WTC11 (cell line): Measurements from ENCODE around the gene KLF11. TPM values are rescaled to one million over a fixed set of nuclear protein-coding genes. Genes with fewer than 3 reads are reported as not detected.

Source experiments
- ATAC-seq: fragments of 200-7000 bp; cut with Tn5 transposase; 2 replicates; pipeline ENCODE4 v1.10.0; 2021; ENCODE audit warnings: mild to moderate bottlenecking, moderate library complexity
- CTCF ChIA-PET: fragments of 300-600 bp; sonication (Branson Sonifier 250); formaldehyde crosslinking; loops from one replicate; lab custom pipeline; 2021; ENCODE audit warnings: antibody characterized with exemption; lab: Charles Lee
- POLR2A ChIA-PET: fragments of 350-600 bp; sonication (Branson Sonifier 250); formaldehyde crosslinking; loops from one replicate; lab custom pipeline; 2021; ENCODE audit warnings: antibody characterized with exemption; lab: Charles Lee
- DNase-seq: peaks from one replicate; pipeline ENCODE4 v3.0.0; 2021; ENCODE audit warnings: low spot score
- H3K27ac Mint-ChIP-seq: 2 replicates; pipeline ENCODE4 v1.8.0; 2021; ENCODE audit warnings: mixed read lengths
- H3K27me3 Mint-ChIP-seq: 2 replicates; pipeline ENCODE4 v1.8.0; 2021; ENCODE audit warnings: low read depth, mild to moderate bottlenecking, moderate library complexity, mixed read lengths
- H3K36me3 Mint-ChIP-seq: 2 replicates; pipeline ENCODE4 v1.8.0; 2021; ENCODE audit warnings: mixed read lengths
- H3K4me1 Mint-ChIP-seq: 2 replicates; pipeline ENCODE4 v1.8.0; 2022; ENCODE audit warnings: mixed read lengths
- H3K4me3 Mint-ChIP-seq: 2 replicates; pipeline ENCODE4 v1.8.0; 2021; ENCODE audit warnings: mild to moderate bottlenecking, moderate library complexity, mixed read lengths
- H3K9me3 Mint-ChIP-seq: 2 replicates; pipeline ENCODE4 v1.8.0; 2021; ENCODE audit warnings: mixed read lengths
- ELF4 ChIP-seq: sonication (generic); formaldehyde crosslinking; IDR thresholded peaks from 2 replicates; pipeline ENCODE4 v1.8.1; 2022; ENCODE audit warnings: low read depth, mild to moderate bottlenecking, moderate library complexity, missing genetic modification reagents
- ETV6 ChIP-seq: sonication (generic); formaldehyde crosslinking; IDR thresholded peaks from 2 replicates; pipeline ENCODE4 v1.8.1; 2022; ENCODE audit warnings: mild to moderate bottlenecking, missing genetic modification reagents
- JUN ChIP-seq: sonication (generic); formaldehyde crosslinking; IDR thresholded peaks from 2 replicates; pipeline ENCODE4 v1.8.0; 2023; ENCODE audit warnings: mild to moderate bottlenecking, missing genetic modification reagents
- MXD4 ChIP-seq: fragments of 250-450 bp; sonication (Bioruptor Pico); IDR thresholded peaks from 2 replicates; pipeline ENCODE4 v1.8.0; 2021; ENCODE audit warnings: mild to moderate bottlenecking, moderate library complexity, borderline replicate concordance
- NFE2L1 ChIP-seq: sonication (generic); formaldehyde crosslinking; IDR thresholded peaks from 2 replicates; pipeline ENCODE4 v1.8.1; 2023; ENCODE audit warnings: missing genetic modification reagents
- ZNF121 ChIP-seq: sonication (generic); formaldehyde crosslinking; IDR thresholded peaks from 2 replicates; pipeline ENCODE4 v1.8.0; 2023; ENCODE audit warnings: missing genetic modification reagents
- ZNF138 ChIP-seq: sonication (generic); formaldehyde crosslinking; conservative IDR thresholded peaks from 2 replicates; pipeline ENCODE4 v1.8.1; 2022; ENCODE audit warnings: mild to moderate bottlenecking, moderate library complexity, missing genetic modification reagents
- total RNA-seq: library from RNA; stranded (reverse); gene quantifications from 3 replicates; pipeline ENCODE4 v1.2.3, GENCODE V29; 2021
- TF ChIP-seq, protein P1 (sequence below): sonication (generic); formaldehyde crosslinking; IDR thresholded peaks from 2 replicates; pipeline ENCODE4 v1.8.1; 2022; ENCODE audit warnings: missing genetic modification reagents, borderline replicate concordance
- TF ChIP-seq, protein P2 (sequence below): sonication (generic); formaldehyde crosslinking; IDR thresholded peaks from 2 replicates; pipeline ENCODE4 v1.8.1; 2023; ENCODE audit warnings: mild to moderate bottlenecking, missing genetic modification reagents, moderate library complexity
- TF ChIP-seq, protein P3 (sequence below): sonication (generic); formaldehyde crosslinking; IDR thresholded peaks from 2 replicates; pipeline ENCODE4 v1.8.1; 2023; ENCODE audit warnings: mild to moderate bottlenecking, missing genetic modification reagents, borderline replicate concordance
- TF ChIP-seq, protein P4 (sequence below): sonication (generic); formaldehyde crosslinking; IDR thresholded peaks from 2 replicates; pipeline ENCODE4 v1.8.0; 2023; ENCODE audit warnings: mild to moderate bottlenecking, missing genetic modification reagents

KLF11 gene
- total RNA-seq, 1 experiment from 2014 or later, result 8.8 TPM

DNA sequence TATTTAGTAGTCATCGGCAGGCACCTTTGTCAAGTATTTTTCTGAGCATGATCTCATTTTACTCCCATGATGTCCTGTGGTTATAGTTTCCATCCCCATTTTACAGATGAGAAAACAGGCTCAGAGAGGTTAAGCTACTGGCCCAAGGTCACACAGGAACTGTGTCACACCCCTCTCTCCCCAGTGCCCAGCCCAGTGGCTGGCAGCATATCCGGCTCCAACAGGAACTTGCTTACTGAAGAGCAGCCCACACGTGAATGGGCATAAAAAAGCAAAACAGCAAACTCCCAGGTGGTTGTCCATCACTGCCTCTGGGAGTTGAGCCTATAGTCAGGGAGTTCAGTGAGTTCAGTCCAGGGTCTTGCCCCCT is 8.3 kb upstream of the KLF11 start:
- H3K4me3 Mint-ChIP-seq, result no peak overlapping the region
- H3K27me3 Mint-ChIP-seq, result no peaks in the 10 kb centered on the region
- ChIA-PET CTCF (interaction anchor here (1.1 to 3.9 kb wide), 4 partner anchors 13 to 63 kb away, joined by 5 to 23 read pairs (median 12); no protein-coding TSS in a partner anchor), POLR2A (no interaction called here)
- H3K36me3 Mint-ChIP-seq, result no peaks in the 10 kb centered on the region
- ATAC-seq (no peak), DNase-seq (no peak)
- H3K9me3 Mint-ChIP-seq, result no peaks in the 10 kb centered on the region
- peaks cover 5% of the 10 kb centered on the region for H3K4me1 Mint-ChIP-seq
- no peak for TF ChIP-seq ZNF138 (CRISPR knock-in tag)
- no peak for TF ChIP-seq MXD4
- TF ChIP-seq, protein P1, sequence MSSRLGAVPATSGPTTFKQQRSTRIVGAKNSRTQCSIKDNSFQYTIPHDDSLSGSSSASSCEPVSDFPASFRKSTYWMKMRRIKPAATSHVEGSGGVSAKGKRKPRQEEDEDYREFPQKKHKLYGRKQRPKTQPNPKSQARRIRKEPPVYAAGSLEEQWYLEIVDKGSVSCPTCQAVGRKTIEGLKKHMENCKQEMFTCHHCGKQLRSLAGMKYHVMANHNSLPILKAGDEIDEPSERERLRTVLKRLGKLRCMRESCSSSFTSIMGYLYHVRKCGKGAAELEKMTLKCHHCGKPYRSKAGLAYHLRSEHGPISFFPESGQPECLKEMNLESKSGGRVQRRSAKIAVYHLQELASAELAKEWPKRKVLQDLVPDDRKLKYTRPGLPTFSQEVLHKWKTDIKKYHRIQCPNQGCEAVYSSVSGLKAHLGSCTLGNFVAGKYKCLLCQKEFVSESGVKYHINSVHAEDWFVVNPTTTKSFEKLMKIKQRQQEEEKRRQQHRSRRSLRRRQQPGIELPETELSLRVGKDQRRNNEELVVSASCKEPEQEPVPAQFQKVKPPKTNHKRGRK (CRISPR knock-in tag), result no peak
- no peak for TF ChIP-seq ETV6 (CRISPR knock-in tag)
- TF ChIP-seq, protein P2, sequence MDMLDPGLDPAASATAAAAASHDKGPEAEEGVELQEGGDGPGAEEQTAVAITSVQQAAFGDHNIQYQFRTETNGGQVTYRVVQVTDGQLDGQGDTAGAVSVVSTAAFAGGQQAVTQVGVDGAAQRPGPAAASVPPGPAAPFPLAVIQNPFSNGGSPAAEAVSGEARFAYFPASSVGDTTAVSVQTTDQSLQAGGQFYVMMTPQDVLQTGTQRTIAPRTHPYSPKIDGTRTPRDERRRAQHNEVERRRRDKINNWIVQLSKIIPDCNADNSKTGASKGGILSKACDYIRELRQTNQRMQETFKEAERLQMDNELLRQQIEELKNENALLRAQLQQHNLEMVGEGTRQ (CRISPR knock-in tag), result no peak
- no peak for TF ChIP-seq JUN (CRISPR knock-in tag)
- TF ChIP-seq ZNF121 (CRISPR knock-in tag), result no peak
- no peak overlapping the region for H3K27ac Mint-ChIP-seq

DNA sequence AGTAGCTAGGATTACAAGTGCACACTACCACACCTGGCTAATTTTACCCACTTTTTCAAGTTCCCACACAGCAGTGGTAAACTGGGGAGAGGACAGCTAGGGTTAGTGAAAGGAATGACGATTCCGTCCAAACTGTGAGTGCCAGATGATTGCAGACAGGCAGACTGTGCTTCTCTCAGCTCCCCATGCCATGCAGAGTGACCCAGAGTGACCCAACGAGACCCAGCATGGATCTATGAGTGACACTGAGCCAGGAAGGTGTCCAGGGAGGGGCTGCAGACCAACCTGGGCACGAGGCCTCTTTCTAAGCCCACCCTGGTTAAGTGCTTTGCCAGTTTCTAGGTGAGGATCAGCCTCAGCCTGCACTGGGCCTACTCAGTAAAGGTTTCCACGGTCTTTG is 7.7 kb upstream of the KLF11 start:
- Mint-ChIP-seq H3K36me3 (no peaks in the 10 kb centered on the region), H3K9me3 (no peaks in the 10 kb centered on the region), H3K4me3 (no peak overlapping the region), H3K4me1 (no peaks in the 10 kb centered on the region), H3K27me3 (peaks cover 4% of the 10 kb centered on the region; the same call in 1 of the 2 replicates), H3K27ac (no peak overlapping the region)
- CTCF ChIA-PET, result interaction anchor here (0.6 to 3.9 kb wide), 9 partner anchors 12 to 165 kb away, joined by 3 to 23 read pairs (median 4); no protein-coding TSS in a partner anchor
- ATAC-seq (no peak), DNase-seq (no peak)
- TF ChIP-seq, protein P3, sequence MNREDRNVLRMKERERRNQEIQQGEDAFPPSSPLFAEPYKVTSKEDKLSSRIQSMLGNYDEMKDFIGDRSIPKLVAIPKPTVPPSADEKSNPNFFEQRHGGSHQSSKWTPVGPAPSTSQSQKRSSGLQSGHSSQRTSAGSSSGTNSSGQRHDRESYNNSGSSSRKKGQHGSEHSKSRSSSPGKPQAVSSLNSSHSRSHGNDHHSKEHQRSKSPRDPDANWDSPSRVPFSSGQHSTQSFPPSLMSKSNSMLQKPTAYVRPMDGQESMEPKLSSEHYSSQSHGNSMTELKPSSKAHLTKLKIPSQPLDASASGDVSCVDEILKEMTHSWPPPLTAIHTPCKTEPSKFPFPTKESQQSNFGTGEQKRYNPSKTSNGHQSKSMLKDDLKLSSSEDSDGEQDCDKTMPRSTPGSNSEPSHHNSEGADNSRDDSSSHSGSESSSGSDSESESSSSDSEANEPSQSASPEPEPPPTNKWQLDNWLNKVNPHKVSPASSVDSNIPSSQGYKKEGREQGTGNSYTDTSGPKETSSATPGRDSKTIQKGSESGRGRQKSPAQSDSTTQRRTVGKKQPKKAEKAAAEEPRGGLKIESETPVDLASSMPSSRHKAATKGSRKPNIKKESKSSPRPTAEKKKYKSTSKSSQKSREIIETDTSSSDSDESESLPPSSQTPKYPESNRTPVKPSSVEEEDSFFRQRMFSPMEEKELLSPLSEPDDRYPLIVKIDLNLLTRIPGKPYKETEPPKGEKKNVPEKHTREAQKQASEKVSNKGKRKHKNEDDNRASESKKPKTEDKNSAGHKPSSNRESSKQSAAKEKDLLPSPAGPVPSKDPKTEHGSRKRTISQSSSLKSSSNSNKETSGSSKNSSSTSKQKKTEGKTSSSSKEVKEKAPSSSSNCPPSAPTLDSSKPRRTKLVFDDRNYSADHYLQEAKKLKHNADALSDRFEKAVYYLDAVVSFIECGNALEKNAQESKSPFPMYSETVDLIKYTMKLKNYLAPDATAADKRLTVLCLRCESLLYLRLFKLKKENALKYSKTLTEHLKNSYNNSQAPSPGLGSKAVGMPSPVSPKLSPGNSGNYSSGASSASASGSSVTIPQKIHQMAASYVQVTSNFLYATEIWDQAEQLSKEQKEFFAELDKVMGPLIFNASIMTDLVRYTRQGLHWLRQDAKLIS, result no peak
- TF ChIP-seq, protein P4, sequence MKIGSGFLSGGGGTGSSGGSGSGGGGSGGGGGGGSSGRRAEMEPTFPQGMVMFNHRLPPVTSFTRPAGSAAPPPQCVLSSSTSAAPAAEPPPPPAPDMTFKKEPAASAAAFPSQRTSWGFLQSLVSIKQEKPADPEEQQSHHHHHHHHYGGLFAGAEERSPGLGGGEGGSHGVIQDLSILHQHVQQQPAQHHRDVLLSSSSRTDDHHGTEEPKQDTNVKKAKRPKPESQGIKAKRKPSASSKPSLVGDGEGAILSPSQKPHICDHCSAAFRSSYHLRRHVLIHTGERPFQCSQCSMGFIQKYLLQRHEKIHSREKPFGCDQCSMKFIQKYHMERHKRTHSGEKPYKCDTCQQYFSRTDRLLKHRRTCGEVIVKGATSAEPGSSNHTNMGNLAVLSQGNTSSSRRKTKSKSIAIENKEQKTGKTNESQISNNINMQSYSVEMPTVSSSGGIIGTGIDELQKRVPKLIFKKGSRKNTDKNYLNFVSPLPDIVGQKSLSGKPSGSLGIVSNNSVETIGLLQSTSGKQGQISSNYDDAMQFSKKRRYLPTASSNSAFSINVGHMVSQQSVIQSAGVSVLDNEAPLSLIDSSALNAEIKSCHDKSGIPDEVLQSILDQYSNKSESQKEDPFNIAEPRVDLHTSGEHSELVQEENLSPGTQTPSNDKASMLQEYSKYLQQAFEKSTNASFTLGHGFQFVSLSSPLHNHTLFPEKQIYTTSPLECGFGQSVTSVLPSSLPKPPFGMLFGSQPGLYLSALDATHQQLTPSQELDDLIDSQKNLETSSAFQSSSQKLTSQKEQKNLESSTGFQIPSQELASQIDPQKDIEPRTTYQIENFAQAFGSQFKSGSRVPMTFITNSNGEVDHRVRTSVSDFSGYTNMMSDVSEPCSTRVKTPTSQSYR (CRISPR knock-in tag), result no peak
- POLR2A ChIA-PET, result no interaction called here

DNA sequence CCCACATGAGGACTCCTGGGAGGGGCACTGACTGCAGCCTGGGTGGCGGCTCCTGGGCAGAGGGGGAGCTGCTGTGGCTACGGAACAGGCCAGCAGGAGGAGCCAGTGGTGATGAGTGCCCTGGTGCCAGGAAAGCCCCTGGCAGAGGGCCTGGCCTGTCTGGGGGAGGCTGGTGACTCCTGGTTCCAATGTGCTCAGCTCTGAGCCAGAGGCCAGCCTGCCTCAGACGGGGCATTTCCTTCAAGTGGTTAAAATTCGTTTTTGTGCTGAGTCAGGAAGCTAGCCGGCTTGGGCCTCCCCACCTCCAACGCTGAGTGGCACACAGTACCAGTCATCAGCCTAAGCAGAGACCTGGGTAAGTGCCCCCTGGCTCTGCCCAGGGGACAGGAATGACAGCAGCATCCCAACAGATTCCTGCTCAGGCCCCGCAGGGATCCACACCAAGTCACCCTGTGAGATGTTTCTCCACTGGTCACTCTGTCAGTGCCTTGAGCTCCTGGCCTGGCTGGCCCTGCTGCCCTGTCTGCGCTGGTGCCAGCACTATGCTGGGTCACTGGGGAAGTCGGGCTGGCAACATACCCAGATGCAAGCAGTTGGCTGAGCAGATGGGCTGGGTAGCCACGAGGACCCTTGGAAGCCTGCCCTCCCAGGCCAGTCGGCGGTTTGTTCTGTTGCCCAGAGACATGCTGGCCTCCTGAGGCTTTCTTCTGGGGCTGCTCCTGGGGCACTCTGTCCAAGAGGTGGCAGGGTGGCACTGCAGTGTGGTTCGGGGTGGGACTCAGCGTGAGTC is 7.1 kb upstream of the KLF11 start:
- Mint-ChIP-seq H3K4me3 (no peak overlapping the region), H3K27me3 (peaks cover 10% of the 10 kb centered on the region), H3K36me3 (no peaks in the 10 kb centered on the region; the same call in 1 of the 2 replicates), H3K4me1 (no peaks in the 10 kb centered on the region), H3K27ac (no peak overlapping the region), H3K9me3 (no peaks in the 10 kb centered on the region)
- DNase-seq (no peak), ATAC-seq (peak; percentile 84)
- no peak for TF ChIP-seq NFE2L1 (CRISPR knock-in tag)
- TF ChIP-seq ELF4, result no peak
- CTCF ChIA-PET, result interaction anchor here (0.6 to 3.9 kb wide), 9 partner anchors 12 to 165 kb away, joined by 3 to 23 read pairs (median 4); no protein-coding TSS in a partner anchor
- POLR2A ChIA-PET, result interaction anchor here (0.6 kb wide), 1 partner anchor 194 kb away, joined by 3 read pairs; no protein-coding TSS in a partner anchor
